Suppressor macrophage treated with lipopolysaccharide for 1 hour (primary cell): ENCODE data around the gene METAP2.
"Not testable (repeated sequence)": the region's sequence is repeated elsewhere in the genome, so short reads cannot be mapped to it uniquely, and the experiment has no call there.

Experiments used
- DNase-seq, 3 donors: peaks; one replicate each; pipeline ENCODE4 v3.0.0-alpha.2; 2020 to 2022

Gene METAP2

GRCh38 chr12:95463050-95463449 lies 10.9 kb upstream of the METAP2 start:
- no peak for DNase-seq

GRCh38 chr12:95463776-95464175 lies 10.2 kb upstream of the METAP2 start:
- DNase-seq = not testable (repeated sequence)

GRCh38 chr12:95465275-95465674 lies 8.7 kb upstream of the METAP2 start:
- DNase-seq = no peak

GRCh38 chr12:95470300-95470699 lies 3.7 kb upstream of the METAP2 start:
- no peak for DNase-seq

GRCh38 chr12:95473231-95473883 lies 595 bp upstream of the METAP2 start:
- peak; percentile 52 to 58 (median 52) for DNase-seq

- DNase-seq = peak in 1 of 3 donors; percentile 21
These were observed 657 bp downstream of the METAP2 start for GRCh38 chr12:95474660-95474958.

GRCh38 chr12:95480230-95480629 lies 6.3 kb downstream of the METAP2 start:
- DNase-seq = no peak

GRCh38 chr12:95481072-95481471 lies 7.1 kb downstream of the METAP2 start:
- no peak for DNase-seq

GRCh38 chr12:95481888-95482287 lies 7.9 kb downstream of the METAP2 start:
- no peak for DNase-seq

- peak in 1 of 3 donors; percentile 9 for DNase-seq
These were observed 8.6 kb downstream of the METAP2 start for GRCh38 chr12:95482564-95482963.

- no peak for DNase-seq
These were observed 10.6 kb downstream of the METAP2 start for GRCh38 chr12:95484524-95484923.

- no peak for DNase-seq
These were observed 13.1 kb downstream of the METAP2 start for GRCh38 chr12:95487024-95487423.

GRCh38 chr12:95492462-95492861 lies 18.5 kb downstream of the METAP2 start:
- DNase-seq = no peak

GRCh38 chr12:95494888-95495287 lies 20.9 kb downstream of the METAP2 start:
- no peak for DNase-seq

GRCh38 chr12:95495433-95495832 lies 21.5 kb downstream of the METAP2 start:
- DNase-seq = no peak

- DNase-seq = no peak
These were observed 23.1 kb downstream of the METAP2 start for GRCh38 chr12:95497031-95497430.

- no peak for DNase-seq
These were observed 25.0 kb downstream of the METAP2 start for GRCh38 chr12:95498968-95499367.

- DNase-seq = no peak
These were observed 25.8 kb downstream of the METAP2 start for GRCh38 chr12:95499772-95500171.

- no peak for DNase-seq
These were observed 30.2 kb downstream of the METAP2 start for GRCh38 chr12:95504140-95504539.

GRCh38 chr12:95505039-95505438 lies 31.1 kb downstream of the METAP2 start:
- no peak for DNase-seq

GRCh38 chr12:95506707-95507523 lies 33.0 kb downstream of the METAP2 start:
- DNase-seq = no peak

GRCh38 chr12:95509300-95509699 lies 35.3 kb downstream of the METAP2 start:
- no peak for DNase-seq

GRCh38 chr12:95511977-95512376 lies 38.0 kb downstream of the METAP2 start:
- no peak for DNase-seq

- no peak for DNase-seq
These were observed 39.6 kb downstream of the METAP2 start for GRCh38 chr12:95513599-95513998.

- DNase-seq = no peak
These were observed 41.2 kb downstream of the METAP2 start for GRCh38 chr12:95515197-95515596.
